Gastrocnemius medialis (tissue), 4 donors: Measurements from ENCODE around the gene SERPINB8.

ENCODE experiments used
- CTCF ChIP-seq, 5 experiments: fragments of 450-650 bp in 3 of 5; fragments of 200-600 bp in 2 of 5; sonication (generic) in 2 of 5; IDR thresholded peaks in 4 of 5; conservative IDR thresholded peaks in 1 of 5; 1 replicate in 4 of 5; 2 replicates in 1 of 5; pipeline ENCODE4 v1.5.1; 2016 to 2019; ENCODE audit warnings: antibody characterized with exemption in 5 of 5, mild to moderate bottlenecking in 3 of 5, moderate library complexity in 3 of 5
- POLR2A ChIP-seq, 2 donors: fragments of 450-650 bp; IDR thresholded peaks; one replicate each; pipeline ENCODE4 v1.6.1; 2017; ENCODE audit warnings: antibody characterized with exemption in 2 of 2, mild to moderate bottlenecking in 2 of 2, moderate library complexity in 2 of 2

- TF ChIP-seq POLR2A (IDR thresholded peaks at IDR 0.05): no peak
- no peak for TF ChIP-seq CTCF (IDR thresholded peaks at IDR 0.05 in 4 of 5, conservative IDR thresholded peaks at IDR 0.05 in 1 of 5)
These were observed 7.2 kb downstream of the SERPINB8 start for GRCh38 chr18:63977040-63977439.
